HG03342 (cell line): ENCODE results near the gene KATNAL2.

ENCODE experiments used
- ATAC-seq: cut with Tn5 transposase; IDR thresholded peaks from one replicate; pipeline ENCODE4 v1.9.1; 2021; ENCODE audit warnings: mild to moderate bottlenecking, moderate library complexity; ENCODE audit not compliant: unreplicated experiment

KATNAL2 gene

DNA sequence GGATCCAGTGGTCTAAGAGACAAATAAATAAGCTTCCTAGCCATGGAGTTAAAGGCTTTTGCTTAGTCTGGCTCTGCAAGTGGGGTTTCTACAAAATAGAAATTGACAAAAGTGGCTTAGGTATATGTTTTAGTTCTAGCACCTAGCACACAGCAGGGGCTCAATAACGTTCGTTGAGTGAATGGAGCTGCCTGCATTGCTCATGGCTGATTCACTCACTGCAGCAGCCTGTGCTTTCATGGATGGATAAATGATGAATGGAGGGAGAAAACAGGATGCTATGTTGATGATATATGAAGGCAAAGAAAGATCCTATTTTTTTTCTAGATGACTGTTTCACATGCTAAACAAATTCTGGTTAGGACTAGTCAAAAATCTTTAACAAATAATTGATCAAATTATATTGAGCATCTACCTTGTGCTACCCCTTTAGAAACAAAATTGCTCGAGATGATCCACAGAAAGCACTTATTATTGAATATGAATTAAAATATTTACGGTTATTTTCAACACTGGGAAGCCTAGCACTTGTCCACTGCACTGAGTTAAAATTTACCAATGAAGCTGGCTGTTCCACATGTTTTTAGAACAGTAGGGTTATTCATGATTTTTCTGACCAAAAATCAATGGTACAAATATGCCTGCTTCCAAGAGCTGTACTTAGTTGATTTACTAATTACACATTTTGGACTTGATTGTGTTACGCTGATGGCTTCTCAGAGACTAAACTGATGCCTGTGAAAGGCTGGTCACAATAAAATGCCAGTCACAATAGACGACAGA, 193.3 kb downstream of the KATNAL2 start:
- ATAC-seq = no peak

DNA sequence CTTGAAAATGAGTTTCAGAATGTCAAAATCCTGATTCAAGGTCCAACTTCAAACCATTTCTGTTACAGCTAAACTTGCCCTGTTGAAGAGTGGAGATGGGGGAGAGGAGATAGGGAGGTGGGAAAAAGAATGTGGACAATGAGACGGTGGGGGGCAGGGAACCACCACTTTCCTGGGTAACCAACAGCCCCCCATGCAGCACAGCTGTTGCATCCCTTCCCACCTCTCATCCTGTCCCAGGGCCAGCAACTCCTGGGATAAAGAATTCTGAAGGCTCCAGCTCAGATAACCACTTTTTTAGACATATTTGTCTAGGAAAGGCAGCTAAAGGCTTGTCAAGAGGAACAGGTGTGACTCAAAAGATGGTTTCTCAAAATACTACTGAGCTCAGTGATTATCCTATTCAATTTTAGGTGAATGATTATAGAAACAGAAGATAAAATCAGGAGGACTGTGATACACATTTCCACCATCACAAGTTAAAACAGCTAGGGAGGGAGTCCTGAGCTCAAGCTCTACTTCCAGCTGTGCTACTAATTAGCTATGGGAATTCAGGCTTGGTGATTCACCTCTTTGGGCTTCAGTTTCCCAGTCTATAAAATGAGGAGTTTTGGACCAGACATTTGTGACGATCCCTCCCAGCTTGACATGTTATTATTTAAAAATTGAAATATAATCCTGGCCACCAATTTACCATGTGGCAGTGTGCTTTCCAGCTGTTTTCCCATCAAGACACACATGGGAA, 196.6 kb downstream of the KATNAL2 start:
- ATAC-seq = no peak

DNA sequence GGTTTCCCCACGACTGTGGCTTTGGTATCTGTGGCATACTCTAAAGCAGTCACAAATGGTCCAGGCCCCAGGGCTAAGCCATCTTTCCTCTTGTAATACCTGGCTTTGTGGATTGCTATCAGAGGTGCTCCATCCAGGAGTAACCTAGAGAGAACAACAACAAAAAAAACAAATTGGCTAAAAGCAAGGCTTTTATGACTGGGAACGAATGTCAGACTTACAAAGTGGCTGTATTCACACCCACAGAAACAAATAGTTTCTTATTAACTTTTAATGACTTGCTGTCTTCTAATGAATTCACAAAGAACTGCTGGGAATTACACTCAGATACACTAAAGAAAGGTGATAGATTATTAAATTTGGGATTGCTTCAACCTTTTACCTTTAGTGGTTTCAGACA, 197.8 kb downstream of the KATNAL2 start:
- ATAC-seq = no peak

DNA sequence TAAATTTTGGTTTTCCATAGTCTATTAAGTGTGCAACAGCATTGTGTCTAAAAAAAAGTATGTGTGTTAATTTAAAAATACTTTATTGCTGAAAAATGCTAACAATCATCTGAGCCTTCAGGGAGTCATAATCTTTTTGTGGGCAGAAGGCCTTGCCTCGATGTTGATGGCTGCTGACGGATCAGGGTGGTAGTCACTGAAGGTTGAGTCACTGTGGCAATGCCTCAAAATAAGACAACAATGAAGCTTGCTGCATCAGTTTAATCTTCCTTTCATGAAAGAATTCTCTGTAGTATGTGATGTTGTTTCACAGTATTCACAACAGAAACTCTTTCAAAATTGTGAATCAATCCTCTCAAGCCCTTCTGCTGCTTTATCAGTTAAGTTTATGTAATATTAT, 201.6 kb downstream of the KATNAL2 start:
- no peak for ATAC-seq

DNA sequence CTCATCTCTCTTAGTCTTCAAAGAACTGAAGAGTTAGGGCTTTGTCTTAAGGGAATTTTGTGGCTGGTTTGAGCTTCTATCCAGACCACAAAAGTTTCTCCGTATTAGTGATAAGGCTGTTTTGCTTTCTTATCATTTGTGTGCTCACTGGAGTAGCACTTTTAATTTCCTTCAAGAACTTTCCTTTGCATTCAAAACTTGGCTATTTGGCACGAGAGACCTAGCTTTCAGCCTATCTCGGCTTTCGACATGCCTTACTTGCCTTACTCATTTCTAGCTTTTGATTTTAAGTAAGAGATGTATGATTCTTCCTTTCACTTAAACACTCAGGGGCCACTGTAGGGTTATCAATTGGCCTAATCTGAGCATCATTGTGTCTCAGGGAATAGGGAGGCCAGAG, 203.0 kb downstream of the KATNAL2 start:
- peak; percentile 71 for ATAC-seq

DNA sequence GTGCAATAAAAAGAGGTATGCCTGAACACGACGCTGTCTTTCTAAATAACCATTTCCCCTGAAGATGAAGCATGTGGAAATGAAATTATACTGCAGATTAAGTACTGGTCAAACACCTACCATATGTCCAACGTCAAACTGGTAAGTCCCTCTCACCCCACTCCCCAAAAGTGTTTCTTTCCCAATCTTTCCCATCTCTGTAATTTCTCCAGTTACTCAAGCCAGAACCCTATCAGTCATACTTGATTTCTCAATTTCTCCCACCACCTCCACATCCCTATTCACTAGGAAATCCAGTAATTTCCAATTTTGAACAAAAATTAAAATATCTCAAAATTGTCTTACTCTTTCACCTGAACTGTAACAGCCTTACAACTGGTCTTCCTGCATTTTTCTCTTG, 203.7 kb downstream of the KATNAL2 start:
- ATAC-seq = no peak

DNA sequence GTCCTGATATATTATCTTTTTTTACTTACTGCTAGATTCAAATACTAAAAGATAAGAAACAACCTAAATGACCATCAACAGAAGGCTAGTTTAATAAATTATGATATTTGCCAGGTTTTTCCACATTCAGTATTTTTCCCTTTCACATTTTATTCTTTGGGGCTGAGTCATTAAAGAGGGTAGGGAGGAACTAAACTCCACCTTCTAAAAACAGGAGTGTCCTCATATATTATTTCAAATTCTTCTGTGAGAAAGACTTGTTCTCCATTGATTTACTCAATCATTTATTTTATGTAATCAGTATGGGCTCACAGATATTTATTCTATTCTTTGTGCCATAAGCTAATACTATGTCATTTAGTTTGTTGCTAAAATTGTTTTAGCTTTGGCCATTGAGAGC, 223.9 kb downstream of the KATNAL2 start:
- ATAC-seq = no peak

DNA sequence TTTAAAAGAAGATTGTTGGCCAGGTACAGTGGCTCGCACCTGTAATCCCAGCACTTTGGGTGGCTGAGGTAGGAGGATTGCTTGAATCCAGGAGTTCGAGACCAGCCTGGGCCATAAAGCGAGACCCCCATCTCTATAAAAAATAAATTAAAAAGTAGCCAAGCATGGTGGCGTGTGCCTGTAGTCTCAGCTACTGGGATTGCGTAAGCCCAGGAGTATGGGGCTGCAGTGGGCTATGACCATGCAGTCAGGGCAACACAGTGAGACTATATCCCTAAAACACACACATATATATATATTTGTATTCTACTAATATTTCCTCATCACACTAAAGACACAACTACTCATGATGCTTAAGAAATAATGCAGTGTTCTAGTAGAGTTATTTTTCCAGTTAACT, 225.8 kb downstream of the KATNAL2 start:
- ATAC-seq = no peak

DNA sequence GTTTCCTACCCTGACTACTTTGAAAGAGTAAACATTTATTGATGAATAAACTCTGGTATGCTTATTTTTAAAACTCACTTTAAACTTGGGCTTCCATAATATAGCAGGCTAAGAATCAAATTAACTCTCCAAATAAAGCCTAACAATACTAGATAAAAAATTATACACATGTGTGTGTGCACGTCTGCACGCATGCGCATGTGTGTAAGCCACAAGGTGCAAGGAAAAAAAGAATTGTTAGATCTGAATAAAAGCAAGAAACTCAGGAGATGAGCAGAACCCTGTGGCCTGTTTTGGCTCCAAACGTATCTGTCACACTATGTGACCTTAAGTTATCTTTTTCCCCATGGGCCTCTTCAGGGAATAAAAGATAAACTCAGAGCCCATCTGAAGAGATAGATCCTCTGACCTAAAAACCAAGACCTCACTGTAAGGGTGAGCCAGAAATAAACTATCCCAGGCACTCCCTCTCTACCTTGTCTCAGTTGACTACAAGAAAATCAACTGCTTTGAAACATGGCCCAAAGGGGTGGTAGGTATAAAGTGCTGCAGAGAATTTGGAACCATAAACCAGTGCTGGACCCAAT, 226.6 kb downstream of the KATNAL2 start:
- no peak for ATAC-seq

DNA sequence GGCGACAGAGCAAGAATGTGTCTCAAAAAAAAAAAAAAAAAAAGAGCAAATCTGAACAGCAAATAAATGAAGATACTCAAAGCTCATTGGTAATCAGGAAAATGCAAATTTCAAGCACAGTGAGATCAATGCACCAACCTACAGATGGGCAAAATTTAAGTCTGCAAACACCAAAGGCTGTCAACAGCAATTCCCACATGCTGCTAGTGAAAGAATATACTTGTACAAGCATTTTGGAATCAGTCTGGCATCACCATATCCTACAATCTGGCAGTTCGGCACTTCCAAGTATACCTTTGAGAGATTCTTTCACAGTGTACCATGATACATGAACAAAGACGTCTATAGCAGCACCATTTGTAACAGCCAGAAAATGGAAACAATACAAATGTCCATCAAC, 228.8 kb downstream of the KATNAL2 start:
- no peak for ATAC-seq

DNA sequence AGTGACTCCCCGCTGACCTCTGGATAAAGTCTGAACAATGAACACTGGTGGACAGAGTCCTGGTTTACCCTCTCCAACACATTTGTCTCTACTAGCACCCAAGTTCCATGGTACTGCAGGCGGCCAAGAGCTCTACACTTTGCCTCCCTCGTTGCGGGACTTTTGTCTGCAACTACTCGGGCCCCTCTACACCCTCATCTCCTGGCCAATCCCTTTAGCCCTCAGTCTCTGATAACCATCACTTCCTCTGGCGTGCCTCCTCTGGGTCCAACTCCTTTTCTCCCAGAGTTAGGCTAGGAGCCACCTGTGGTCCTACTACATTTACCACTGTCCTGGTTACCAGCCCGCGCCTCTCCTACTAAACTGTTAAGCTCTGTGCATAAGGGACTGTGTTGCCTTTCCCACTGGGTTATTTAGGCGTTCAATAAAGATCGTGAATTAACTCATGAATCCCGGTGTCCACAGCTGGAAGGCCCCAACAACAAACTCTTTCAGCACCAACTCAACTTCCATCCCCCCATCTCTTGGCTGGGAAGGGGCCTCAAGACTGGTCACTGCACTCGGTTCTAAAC, 232.1 kb downstream of the KATNAL2 start:
- ATAC-seq = no peak

DNA sequence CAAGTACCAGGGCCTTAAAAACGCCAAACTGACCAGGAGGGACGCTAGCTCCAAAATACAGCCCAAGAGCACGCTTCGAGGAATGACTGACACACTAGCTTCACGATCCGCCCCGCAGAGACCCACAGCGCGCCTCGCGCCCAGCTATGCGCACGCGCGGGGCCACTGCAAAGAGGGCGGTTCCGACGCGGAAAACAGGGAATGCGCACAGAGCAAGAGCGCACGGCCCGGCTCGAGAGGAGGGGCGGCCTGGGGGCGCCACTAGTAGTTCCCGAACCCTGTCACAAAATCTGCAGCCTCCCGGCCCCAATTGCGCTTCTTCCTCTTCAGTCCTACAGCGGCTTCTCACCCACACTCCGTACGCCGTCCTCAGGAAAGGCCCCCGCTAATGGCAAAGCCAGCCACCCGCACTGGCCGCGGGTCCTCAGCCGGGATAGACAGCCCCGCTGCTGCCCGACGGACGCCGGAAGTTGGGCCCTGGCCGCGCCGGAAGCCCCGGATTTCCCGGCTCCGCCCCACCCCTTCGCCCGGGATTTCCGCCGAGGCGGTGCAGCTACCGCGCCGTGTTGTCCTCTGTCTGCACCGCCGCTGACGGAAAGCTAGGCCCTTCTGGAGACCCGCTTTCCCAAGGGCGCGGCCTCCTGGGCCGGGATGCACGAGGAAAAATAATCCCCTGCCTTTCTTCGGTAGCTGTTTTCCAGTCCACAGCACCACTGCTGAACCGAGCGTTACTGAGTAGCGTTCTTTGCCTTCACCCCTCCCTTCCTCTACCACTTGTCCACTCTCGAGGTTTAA, 232.8 kb downstream of the KATNAL2 start, which contains the start of gene HDHD2:
TSS of gene HDHD2 (minus strand) at position 472 of the 795 bp plus-strand sequence. CDS start 14,061 bp downstream, outside the sequence.
- ATAC-seq = peak; percentile 87

DNA sequence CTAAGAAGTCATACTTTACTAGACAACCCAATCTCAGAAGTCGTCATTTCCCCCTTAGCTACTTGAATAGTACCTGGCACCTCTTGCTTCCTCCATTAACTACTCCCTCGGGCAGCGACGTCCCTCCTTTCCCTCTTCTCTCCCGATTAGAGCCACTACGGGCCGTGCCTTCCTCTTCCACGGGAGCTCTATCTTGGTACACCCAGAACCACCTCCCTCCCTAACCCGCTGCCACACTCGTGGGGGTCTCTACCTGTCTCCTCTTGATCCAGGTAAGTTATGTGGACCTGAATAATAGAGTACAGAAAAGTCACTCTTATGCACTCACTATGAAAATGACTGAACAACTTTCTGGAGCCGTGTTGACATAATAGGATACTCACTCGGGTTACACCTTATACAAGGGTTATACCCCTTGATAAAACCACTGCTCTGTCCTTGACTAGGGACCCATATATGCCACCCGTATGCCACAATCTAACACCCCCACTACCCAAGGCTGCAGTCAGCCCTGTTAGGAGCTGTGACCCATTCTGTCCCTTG, 233.5 kb downstream of the KATNAL2 start:
- ATAC-seq = peak; percentile 12

DNA sequence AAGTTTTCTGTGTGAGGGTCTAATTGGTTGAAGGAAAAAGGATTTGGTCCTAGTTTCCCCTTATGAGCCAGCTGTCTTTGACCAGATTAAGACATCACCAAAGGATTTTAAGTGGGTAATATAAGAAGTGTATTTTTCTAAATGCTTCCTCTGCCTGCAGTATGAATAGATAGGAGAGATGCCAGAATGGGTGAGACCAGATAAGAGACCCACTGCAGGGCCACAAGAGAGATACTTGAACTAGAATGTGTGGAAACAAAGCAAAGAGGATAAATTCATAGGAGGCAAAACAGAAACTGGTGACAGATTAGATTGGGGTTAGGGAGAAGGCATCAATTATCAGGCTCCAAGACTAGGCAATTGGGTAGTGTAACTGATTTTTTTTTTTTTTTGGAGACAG, 234.0 kb downstream of the KATNAL2 start:
- no peak for ATAC-seq
